Neuronal stem cell (in vitro differentiated cells): ENCODE results near the gene ARHGEF4.
"Not testable (repeated sequence)": the region's sequence is repeated elsewhere in the genome, so short reads cannot be mapped to it uniquely, and the experiment has no call there.

Source experiments
- DNase-seq: peaks from one replicate; pipeline ENCODE4 v3.0.0-alpha.2; 2013; ENCODE audit warnings: low spot score
- H2AFZ ChIP-seq: one replicate; pipeline ENCODE4 v1.6.1; 2013; ENCODE audit warnings: mild to moderate bottlenecking, low read length, inconsistent platforms
- H2AK5ac ChIP-seq: 2 replicates; pipeline ENCODE4 v1.6.1; 2013; ENCODE audit warnings: low read depth, mild to moderate bottlenecking, inconsistent platforms, low read length, moderate library complexity, mixed read lengths
- H2BK120ac ChIP-seq: 2 replicates; pipeline ENCODE4 v1.6.1; 2013; ENCODE audit warnings: low read depth, mild to moderate bottlenecking, inconsistent platforms, low read length, moderate library complexity, mixed read lengths
- H2BK12ac ChIP-seq: one replicate; pipeline ENCODE4 v1.6.1; 2013; ENCODE audit warnings: low read length, inconsistent platforms
- H2BK15ac ChIP-seq: 2 replicates; pipeline ENCODE4 v1.6.1; 2013; ENCODE audit warnings: mild to moderate bottlenecking, low read length, inconsistent platforms, mixed read lengths
- H2BK5ac ChIP-seq: one replicate; pipeline ENCODE4 v1.6.1; 2013; ENCODE audit warnings: inconsistent platforms, mild to moderate bottlenecking, low read length, moderate library complexity
- H3K14ac ChIP-seq: one replicate; pipeline ENCODE4 v1.6.1; 2013; ENCODE audit warnings: low read length, inconsistent platforms
- H3K18ac ChIP-seq: 2 replicates; pipeline ENCODE4 v1.6.1; 2013; ENCODE audit warnings: low read length, inconsistent platforms
- H3K23ac ChIP-seq: 2 replicates; pipeline ENCODE4 v1.6.1; 2013; ENCODE audit warnings: low read depth, mild to moderate bottlenecking, mixed read lengths, low read length, inconsistent platforms; ENCODE audit not compliant: poor library complexity
- H3K27ac ChIP-seq: replicated peaks from 3 replicates; pipeline ENCODE4 v1.5.1; 2013; ENCODE audit warnings: low read length, inconsistent platforms
- H3K27me3 ChIP-seq, 3 experiments: 2 replicates each; pipeline ENCODE4 v1.6.1; 2013; ENCODE audit warnings: low read length in 3 of 3, mild to moderate bottlenecking in 2 of 3, inconsistent platforms in 1 of 3, low read depth in 1 of 3, mixed read lengths in 1 of 3, moderate library complexity in 1 of 3; ENCODE audit not compliant: control insufficient read depth in 3 of 3, insufficient read depth in 3 of 3
- H3K36me3 ChIP-seq, 2 donors: replicated peaks in 1 of 2; 2 replicates each; pipeline ENCODE4 v1.6.1; 2013; ENCODE audit warnings: low read length in 2 of 2; ENCODE audit not compliant: control insufficient read depth in 2 of 2, insufficient read depth in 2 of 2
- H3K4ac ChIP-seq: 2 replicates; pipeline ENCODE4 v1.6.1; 2013; ENCODE audit warnings: inconsistent platforms, mild to moderate bottlenecking, low read length, moderate library complexity
- H3K4me1 ChIP-seq, 2 donors: 1 replicate in 1 of 2; 2 replicates in 1 of 2; pipeline ENCODE4 v1.6.1; 2013; ENCODE audit warnings: low read length in 2 of 2, low read depth in 1 of 2; ENCODE audit not compliant: control insufficient read depth in 2 of 2, insufficient read depth in 1 of 2
- H3K4me2 ChIP-seq: one replicate; pipeline ENCODE4 v1.6.1; 2013; ENCODE audit warnings: mild to moderate bottlenecking, low read length, inconsistent platforms; ENCODE audit not compliant: insufficient read depth, poor library complexity, severe bottlenecking
- H3K4me3 ChIP-seq, 2 donors: 2 replicates each; pipeline ENCODE4 v1.5.1; 2013; ENCODE audit warnings: low read length in 2 of 2, mild to moderate bottlenecking in 2 of 2, inconsistent platforms in 1 of 2, moderate library complexity in 1 of 2
- H3K79me1 ChIP-seq: one replicate; pipeline ENCODE4 v1.6.1; 2013; ENCODE audit warnings: low read depth, mild to moderate bottlenecking, inconsistent platforms, low read length, moderate library complexity
- H3K9ac ChIP-seq: one replicate; pipeline ENCODE4 v1.6.1; 2013; ENCODE audit warnings: mild to moderate bottlenecking, low read depth, low read length, inconsistent platforms; ENCODE audit not compliant: poor library complexity
- H3K9me3 ChIP-seq, 2 donors: replicated peaks in 1 of 2; 2 replicates each; pipeline versions ENCODE3 to v1.6.1; 2013; ENCODE audit warnings: low read length in 2 of 2, mild to moderate bottlenecking in 2 of 2, inconsistent platforms in 1 of 2, low read depth in 1 of 2, mixed read lengths in 1 of 2, moderate library complexity in 1 of 2; ENCODE audit not compliant: control insufficient read depth in 2 of 2, insufficient read depth in 1 of 2
- H4K8ac ChIP-seq: one replicate; pipeline ENCODE4 v1.6.1; 2013; ENCODE audit warnings: low read depth, mild to moderate bottlenecking, inconsistent platforms, low read length, moderate library complexity
- H4K91ac ChIP-seq: one replicate; pipeline ENCODE4 v1.6.1; 2013; ENCODE audit warnings: low read length, low read depth, mild to moderate bottlenecking, inconsistent platforms; ENCODE audit not compliant: poor library complexity
- WGBS, 2 donors: extraction: QIAGEN DNeasy Blood & Tissue Kit; methylation state at CpG; one replicate each; pipeline ENCODE4 v1.1.7; 2013; ENCODE audit warnings: missing lambda C conversion rate in 2 of 2, mixed read lengths in 1 of 2; ENCODE audit not compliant: insufficient read length in 2 of 2, insufficient replicate concordance in 1 of 2; ENCODE audit errors: extremely low coverage in 2 of 2; 5-methylcytosine and 5-hydroxymethylcytosine counted together

The ARHGEF4 gene

DNA sequence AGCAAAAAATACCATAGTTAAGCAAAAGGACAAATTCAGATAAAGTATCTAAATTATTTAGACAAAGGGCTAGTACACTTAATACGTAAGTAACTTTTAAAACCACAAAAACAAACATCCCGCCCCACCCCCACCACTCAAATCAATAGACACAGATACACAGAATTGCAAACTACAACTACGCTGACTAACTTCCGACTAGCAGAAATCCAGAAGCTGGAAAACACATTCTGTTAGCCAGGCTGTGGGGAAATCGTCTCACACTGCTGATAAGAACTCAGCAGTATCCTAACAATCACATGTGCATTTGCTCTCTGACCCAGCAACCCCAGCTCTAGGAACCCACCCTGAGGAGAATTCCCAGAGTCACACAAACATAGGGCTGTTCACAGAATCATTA is 240.0 kb downstream of the ARHGEF4 start:
- H3K4me3 ChIP-seq, result no peak overlapping the region
- no peak overlapping the region for H2BK12ac ChIP-seq
- H3K9me3 ChIP-seq, result no peaks in the 10 kb centered on the region
- peaks cover 0 to 2% of the 10 kb centered on the region in 2 donors for H3K4me1 ChIP-seq
- no peak overlapping the region for H2AK5ac ChIP-seq
- H4K91ac ChIP-seq, result no peak overlapping the region
- no peak for DNase-seq
- H3K4me2 ChIP-seq, result no peak overlapping the region
- no peak overlapping the region for H3K18ac ChIP-seq
- no peak overlapping the region for H2AFZ ChIP-seq
- H3K27me3 ChIP-seq, result no peaks in the 10 kb centered on the region
- H3K79me1 ChIP-seq, result peaks cover 14% of the 10 kb centered on the region
- H3K4ac ChIP-seq, result no peak overlapping the region
- H4K8ac ChIP-seq, result no peak overlapping the region
- H3K9ac ChIP-seq, result no peak overlapping the region
- H2BK5ac ChIP-seq, result no peak overlapping the region
- H3K27ac ChIP-seq, result no peak overlapping the region
- H3K36me3 ChIP-seq, result peaks cover 36 to 99% of the 10 kb centered on the region in 2 donors
- H2BK120ac ChIP-seq, result no peak overlapping the region
- no CpG with 5 or more reads among the region's 5 CpGs for WGBS, 2 donors
- no peak overlapping the region for H2BK15ac ChIP-seq
- H3K14ac ChIP-seq, result no peak overlapping the region
- H3K23ac ChIP-seq, result no peak overlapping the region

DNA sequence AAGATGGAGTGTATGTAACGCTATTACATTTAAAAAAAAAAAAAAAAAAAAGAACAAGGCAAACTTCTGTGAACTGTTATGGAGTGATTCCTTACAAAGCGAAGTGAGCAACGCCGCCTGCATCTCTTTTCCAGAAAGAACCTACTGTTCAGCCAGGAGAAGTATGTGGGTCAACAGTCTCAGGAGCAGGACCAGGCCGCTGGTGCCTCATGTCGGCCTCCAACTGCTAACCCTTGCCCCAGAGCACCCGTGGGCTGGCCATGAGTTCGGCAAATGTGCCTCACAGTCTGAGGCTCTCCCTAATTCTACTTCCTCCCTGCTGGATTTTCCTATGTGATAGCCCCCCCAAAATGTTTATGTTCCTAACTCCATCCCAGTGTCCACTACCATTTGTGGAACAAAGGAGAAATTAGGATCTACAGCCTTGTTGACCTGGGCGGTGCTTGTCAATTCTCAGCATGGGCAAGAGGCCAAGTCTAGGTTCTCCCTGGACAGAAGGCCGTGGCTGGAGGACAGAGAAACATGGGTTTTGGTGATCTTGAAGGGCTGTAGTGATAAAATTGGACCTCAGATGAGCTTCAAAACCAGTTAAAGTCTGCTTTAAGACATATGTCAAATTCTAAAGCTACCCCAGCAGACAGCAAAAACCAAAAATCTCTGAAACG is 240.6 kb downstream of the ARHGEF4 start:
- Histone ChIP-seq H2BK12ac (no peak overlapping the region), H3K23ac (no peak overlapping the region), H3K4ac (no peak overlapping the region), H3K14ac (no peak overlapping the region), H3K9me3 (no peaks in the 10 kb centered on the region), H3K4me2 (no peak overlapping the region), H3K36me3 (peaks cover 38 to 99% of the 10 kb centered on the region in 2 donors), H3K27me3 (no peaks in the 10 kb centered on the region), H2BK5ac (no peak overlapping the region), H2BK120ac (no peak overlapping the region), H2BK15ac (no peak overlapping the region), H2AK5ac (no peak overlapping the region), H4K91ac (no peak overlapping the region), H3K4me3 (no peak overlapping the region), H3K18ac (no peak overlapping the region), H3K27ac (no peak overlapping the region), H3K79me1 (peaks cover 13% of the 10 kb centered on the region), H3K4me1 (peaks cover 0 to 2% of the 10 kb centered on the region in 2 donors), H2AFZ (no peak overlapping the region), H3K9ac (no peak overlapping the region), H4K8ac (no peak overlapping the region)
- no CpG with 5 or more reads among the region's 11 CpGs for WGBS, 2 donors
- no peak for DNase-seq

- no peaks in the 10 kb centered on the region for H3K9me3 ChIP-seq
- H3K9ac ChIP-seq, result no peak overlapping the region
- H3K4me1 ChIP-seq, result peaks cover 0 to 2% of the 10 kb centered on the region in 2 donors
- H2BK5ac ChIP-seq, result no peak overlapping the region
- no peak overlapping the region for H3K4me2 ChIP-seq
- H3K4ac ChIP-seq, result no peak overlapping the region
- H2AFZ ChIP-seq, result no peak overlapping the region
- H2AK5ac ChIP-seq, result no peak overlapping the region
- no peak overlapping the region for H3K4me3 ChIP-seq
- H3K36me3 ChIP-seq, result peaks cover 38 to 98% of the 10 kb centered on the region in 2 donors
- no peak overlapping the region for H2BK12ac ChIP-seq
- no peak overlapping the region for H3K27ac ChIP-seq
- no peak for DNase-seq
- H3K14ac ChIP-seq, result no peak overlapping the region
- H2BK15ac ChIP-seq, result no peak overlapping the region
- H3K23ac ChIP-seq, result no peak overlapping the region
- no CpG with 5 or more reads among the region's 3 CpGs for WGBS, 2 donors
- no peak overlapping the region for H4K8ac ChIP-seq
- H3K27me3 ChIP-seq, result no peaks in the 10 kb centered on the region
- peaks cover 13% of the 10 kb centered on the region for H3K79me1 ChIP-seq
- H3K18ac ChIP-seq, result no peak overlapping the region
- H4K91ac ChIP-seq, result no peak overlapping the region
- no peak overlapping the region for H2BK120ac ChIP-seq
These were observed 241.3 kb downstream of the ARHGEF4 start for GRCh38 chr2:131077966-131078365.

GRCh38 chr2:131079931-131080330 is 243.2 kb downstream of the ARHGEF4 start:
- DNase-seq, H3K4me3 ChIP-seq, H3K14ac ChIP-seq, H3K9me3 ChIP-seq, H3K18ac ChIP-seq, H2BK12ac ChIP-seq, H3K79me1 ChIP-seq, H2AK5ac ChIP-seq, H3K4me2 ChIP-seq, H2BK120ac ChIP-seq, H2BK5ac ChIP-seq, H2BK15ac ChIP-seq, H3K4me1 ChIP-seq, H3K27ac ChIP-seq, H3K23ac ChIP-seq, H4K91ac ChIP-seq, H3K4ac ChIP-seq, H2AFZ ChIP-seq, H3K9ac ChIP-seq, H4K8ac ChIP-seq, H3K27me3 ChIP-seq: not testable (repeated sequence)
- peaks cover 31 to 96% of the 10 kb centered on the region in 2 donors for H3K36me3 ChIP-seq
- no CpG with 5 or more reads among the region's 6 CpGs for WGBS, 2 donors
